NCI-H69 (cell line): ENCODE data around the gene HLCS.
"Not testable (repeated sequence)": the region's sequence is repeated elsewhere in the genome, so short reads cannot be mapped to it uniquely, and the experiment has no call there.

Source experiments
- DNase-seq: peaks from one replicate; lab custom pipeline; 2025; lab: John Stamatoyannopoulos, UW

Gene HLCS

DNA sequence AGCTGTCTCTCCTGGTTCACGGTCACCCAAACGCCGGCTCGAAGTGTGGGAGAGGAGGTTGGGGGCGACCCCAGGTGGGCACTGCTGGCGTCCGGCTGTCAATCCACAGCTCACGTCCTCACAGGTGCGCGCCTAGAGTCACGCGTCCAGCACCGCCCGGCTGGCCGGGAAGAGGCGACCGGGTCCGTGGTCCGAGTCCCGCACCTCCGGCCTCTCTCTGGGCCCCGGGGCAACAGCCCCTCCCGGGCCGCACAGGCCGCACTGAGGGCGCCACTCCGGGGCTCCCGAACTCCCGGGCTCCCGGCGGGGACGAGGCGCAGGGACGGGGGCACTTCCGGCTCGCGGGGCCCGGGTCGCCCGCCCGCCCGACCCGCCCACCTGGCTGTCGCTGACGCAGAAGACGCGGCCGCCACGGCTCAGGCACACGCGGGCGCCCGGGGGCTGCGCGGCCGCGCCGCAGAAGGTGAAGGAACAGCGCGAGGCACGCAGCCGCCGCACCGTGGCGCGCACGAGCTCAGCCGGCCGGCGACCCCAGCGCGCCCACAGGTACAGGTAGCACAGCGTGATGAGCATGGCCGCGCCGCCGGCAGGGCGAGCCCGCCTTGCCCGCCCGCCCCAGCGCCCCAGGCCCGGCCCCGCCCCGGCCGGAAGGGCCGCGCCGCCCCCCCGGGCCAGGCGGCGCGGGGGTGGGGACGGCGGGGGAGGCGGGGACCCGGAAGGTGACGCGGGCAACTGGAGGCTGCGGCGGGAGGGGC lies at the start of gene HLCS:
TSS of gene HLCS (minus strand) at position 604 of the 755 bp plus-strand sequence. CDS start at position 573, 31 bp downstream.
- peak; percentile 95 for DNase-seq

DNA sequence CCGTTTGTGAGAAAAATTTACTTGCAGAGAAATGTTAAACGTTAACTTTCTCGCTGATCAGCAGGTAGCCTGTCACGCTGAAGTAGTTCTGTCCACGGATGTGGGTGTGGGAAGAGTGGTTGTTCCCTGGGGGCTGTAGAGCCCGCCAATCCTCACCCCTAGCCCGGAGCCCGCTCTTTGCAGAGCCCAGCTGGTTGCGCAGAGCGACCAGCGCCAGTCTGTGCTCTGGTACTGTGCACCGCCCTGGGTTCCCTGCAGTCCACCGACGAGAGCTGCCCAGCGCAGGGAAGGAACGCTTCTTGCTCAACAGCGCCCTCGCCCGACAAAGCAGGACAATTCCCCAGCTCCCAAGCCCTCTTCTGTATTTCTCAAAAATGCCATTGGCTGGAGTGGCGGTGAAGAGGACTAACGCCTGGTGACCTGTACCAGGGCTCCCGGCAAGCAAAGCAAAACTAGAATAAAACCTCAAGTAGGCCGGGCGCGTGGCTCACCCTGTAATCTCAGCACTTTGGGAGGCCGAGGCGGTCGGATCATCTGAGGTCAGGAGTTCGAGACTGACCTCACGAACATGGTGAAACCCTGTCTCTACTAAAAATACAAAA lies 43.4 kb upstream of the HLCS start:
- DNase-seq = peak; percentile 99

DNA sequence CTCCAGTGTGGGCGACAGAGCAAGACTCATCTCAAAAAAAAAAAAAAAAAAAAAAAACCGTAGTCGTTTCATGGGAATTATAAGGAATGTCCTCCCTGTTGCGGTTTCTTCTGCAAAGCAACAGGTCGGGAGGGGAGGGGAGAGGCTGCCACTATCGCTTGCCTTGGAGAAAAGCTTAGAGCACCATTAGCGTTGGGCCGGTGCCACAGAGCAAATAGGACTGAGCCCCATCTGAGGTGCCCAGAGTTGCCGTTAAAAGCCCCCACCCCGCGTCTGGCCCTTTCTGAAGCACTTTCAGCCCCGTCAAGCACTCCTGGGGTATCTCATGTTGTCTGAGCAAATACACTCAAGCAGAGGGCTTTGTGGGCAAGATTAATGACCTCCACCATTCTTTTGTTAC lies 42.3 kb upstream of the HLCS start:
- peak; percentile 100 for DNase-seq

DNA sequence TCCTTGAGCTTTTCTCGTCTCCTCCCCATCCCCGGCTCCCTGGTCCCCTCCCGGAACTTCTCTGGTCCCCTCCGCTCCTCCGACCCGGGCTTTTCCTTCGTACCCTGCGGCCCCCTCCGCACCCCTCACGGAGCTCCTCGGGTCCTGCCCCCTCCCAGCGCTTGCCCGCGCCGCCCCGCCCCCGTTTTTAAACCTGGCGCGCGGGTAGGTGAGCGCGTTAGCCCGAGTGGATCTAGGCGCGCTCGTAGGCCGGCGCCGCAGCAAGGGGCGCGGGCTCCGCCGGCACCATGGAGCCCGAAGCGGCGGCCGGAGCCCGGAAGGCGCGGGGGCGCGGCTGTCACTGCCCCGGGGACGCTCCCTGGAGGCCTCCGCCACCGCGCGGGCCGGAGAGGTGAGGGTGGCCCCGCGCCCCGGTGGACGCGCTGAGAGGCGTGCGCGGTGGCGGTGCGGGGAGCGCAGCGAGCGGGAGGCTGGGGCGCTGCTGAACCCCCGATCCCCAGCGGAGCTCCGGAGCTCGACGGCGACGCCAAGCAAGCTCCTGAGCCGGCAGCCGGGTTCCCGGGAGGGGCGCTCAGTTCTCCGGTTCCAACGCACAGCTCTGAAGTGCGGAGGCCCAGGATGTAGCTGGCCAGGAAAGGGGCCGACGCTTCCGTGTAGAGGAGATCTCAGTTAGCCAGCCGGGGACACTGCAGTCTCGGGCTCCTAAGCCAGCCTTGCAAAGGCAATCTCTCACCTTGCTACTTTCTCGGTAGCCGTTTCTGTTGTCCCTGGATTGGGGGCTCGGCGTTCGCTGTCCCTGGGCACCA lies 40.2 kb upstream of the HLCS start, which contains the start of gene RIPPLY3:
TSS of gene RIPPLY3 (plus strand) at position 217 of the 806 bp plus-strand sequence. CDS start at position 288, 71 bp downstream.
- DNase-seq = peak; percentile 78

DNA sequence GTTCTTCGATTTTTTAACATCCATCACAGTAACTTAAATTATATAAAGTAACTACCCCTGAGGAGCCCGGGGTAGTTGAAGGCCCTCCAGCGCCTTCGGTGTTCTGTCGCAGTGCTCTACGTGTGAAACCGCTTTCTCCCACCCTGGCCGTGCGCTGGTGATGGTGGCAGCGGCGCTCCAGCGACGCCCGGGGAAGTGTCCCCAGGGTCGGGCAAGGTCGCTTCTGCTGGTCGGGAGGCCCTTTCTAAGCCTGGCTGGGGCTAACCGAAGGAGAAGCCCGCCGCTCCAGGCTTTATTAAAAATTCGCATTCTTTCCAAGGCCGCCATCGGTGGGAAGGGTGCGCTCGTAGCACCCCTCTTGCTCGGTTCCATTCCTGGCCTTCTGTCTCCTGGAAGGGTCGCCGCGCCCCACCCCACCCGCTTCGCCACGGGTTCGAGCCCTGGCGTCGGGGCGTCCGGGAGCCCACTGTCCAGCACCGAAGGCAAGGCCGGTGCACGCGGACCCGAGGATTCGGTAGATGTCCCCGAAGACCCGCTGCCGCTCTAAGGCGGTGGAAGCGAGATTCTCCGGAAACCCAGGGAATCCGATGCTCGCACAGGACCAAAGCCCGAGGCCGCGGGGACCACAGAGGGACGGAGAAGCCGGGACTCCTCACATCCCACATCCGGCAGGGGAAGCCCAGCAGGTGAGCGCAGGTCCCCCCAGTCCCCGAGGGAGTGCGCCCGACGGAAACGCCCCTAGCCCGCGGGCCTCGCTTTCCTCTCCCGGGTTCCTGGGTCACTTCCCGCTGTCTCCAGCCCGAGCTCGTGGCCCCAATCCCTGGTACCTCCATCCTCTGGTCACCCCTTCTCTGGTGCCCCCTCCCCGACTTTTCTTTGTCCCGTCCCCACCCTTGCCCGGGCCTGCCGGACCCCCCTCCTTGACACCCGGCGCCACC lies 39.3 kb upstream of the HLCS start:
- DNase-seq = no peak

DNA sequence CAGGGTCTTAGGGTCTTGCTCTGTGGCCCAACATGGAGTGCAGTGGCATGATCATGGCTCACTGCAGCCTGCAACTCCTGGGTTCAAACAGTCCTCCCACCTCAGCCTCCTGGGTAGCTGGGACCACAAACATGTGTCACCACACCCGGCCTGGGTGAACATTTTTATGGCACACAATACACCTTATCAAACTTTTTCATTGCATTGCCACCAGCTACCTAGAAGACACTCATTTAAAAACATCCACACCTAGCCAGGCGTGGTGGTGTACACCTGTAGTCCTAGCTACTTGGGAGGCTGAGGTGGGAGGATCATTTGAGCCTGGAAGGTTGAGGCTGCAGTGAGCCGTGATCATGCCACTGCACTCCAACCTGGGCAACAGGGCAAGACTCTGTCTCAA lies 37.4 kb upstream of the HLCS start:
- not testable (repeated sequence) for DNase-seq

DNA sequence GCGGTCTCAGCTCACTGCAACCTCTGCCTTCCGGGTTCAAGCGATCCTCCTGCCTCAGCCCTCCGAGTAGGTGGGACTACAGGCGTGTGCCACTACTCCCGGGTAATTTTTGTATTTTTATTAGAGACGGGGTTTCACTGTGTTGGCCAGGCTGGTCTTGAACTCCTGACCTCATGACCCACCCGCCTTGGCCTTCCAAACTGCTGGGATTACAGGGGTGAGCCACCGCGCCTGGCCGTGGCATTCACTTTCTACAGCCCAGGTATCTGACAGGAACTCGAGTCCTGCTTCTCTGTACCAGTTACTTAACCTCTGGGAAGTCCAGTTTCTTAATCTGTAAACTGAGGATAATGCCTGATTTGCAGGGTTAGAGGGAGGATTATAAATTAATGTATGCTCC lies 36.4 kb upstream of the HLCS start:
- DNase-seq = not testable (repeated sequence)

DNA sequence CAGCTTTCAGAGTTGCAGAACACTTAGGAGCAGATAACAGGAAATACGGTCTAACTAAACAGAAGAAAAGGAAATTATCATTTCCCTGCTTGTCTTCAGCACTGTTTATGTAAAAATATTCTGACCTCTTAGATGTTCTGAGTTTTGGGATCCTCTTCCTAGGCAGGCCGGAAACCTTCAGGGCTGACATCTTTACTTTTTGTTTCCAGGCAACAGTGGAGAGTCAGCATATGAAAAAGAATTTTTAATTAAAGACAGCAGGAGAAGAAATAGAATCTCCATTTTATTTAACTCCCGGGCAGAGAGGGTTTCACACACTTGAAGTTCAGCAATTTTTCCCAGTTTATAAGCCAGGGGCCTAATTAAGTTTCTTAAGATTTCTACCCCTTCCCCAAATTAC lies 35.0 kb upstream of the HLCS start:
- DNase-seq = no peak

DNA sequence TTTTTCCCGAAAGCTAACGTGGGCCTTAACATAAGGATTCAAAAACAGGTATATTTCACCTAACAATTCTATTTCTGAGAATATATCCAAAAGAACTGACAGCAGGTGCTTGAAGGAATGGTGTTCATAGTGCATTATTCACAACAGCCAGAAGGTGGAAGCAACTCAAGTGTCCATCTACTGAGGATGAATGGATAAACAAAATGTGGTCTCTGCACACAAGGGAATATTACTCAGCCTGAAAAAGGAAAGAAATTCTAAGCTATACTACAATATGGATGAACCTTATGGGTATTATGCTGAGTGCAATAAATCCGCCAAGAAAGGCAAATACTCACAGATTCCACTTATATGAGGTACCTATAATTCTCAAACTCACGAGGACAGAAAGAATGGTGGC lies 33.9 kb upstream of the HLCS start:
- DNase-seq = peak; percentile 41

DNA sequence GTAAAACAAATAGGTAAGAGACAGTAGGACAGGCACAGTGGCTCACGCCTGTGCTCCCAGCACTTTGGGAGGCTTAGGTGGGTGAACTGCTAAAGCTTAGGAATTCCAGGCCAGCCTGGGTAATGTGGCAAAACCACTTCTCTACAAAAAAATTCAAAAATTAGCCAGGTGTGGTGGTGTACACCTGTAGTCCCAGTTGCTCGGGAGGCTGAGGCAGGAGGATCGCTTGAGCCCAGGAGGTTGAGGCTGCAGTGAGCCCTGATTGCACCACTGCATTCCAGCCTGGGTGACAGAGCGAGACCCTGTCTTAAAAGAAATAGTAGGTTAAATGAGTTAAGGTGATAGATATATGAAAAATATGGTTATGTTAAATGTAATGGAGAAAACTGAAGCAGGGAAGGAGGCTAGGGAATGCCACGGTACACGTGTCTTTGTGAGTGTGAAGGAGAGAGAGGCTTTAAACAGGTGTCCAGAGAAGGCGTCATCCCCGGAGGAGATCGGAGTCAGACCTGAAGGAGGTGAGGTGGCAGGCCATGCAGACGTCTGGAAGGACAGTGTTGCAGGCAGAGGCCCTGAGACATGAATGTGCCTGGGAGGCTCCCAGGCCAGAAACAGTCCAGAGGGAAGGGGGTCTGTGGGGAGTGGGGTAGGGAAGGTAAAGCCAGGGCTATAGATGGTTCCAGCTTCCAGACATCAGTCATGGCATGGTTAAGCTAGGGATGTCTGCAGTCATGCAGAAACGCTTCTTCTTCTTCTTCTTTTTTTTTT lies 32.8 kb upstream of the HLCS start:
- DNase-seq = no peak

DNA sequence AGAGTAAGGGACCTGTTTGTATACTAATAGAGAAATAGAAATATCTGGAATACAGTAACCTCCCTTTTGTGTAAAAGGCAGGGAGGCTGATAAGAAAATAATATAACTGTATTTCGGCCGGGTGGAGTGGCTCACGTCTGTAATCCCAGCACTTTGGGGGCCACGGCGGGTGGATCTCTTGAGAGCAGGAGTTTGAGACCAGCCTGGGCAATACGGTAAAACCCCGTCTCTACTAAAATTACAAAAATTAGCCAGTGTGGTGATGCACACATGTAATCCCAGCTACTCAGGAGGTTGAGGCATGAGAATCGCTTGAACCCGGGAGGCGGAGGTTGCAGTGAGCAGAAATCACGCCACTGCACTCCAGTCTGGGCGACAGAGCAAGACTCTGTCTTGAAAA lies 28.8 kb upstream of the HLCS start:
- DNase-seq = not testable (repeated sequence)

DNA sequence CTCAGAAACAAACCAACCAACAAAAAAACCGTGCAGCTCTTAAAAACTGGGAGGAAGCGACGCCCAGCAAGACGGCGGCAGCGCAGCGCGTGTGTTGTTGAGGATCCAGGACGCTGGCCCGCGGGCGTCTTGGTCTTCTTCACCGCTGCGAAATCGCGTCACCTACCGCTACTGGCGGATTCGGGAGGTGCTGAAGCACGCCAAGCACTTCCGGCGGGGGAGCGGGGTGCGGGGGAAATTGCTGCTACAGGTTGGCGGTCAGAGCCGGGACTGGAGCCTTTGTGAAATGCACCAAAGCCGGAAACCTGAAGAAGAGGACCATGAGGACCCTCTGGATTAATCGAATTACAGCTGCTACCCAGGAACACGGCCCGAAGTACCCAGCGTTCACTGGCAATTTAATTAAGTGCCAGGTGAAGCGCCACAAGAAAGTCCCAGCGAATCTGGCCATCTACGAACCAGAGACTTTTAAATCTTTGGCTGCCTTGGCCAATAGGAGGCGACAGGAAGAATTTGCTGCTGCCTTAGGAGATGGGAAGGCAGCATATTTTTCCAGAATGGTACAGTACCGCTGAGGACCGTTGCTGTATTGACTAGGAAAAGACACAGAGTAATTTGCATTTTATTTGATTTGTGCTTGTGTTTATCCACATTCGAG lies 28.2 kb upstream of the HLCS start:
- no peak for DNase-seq

DNA sequence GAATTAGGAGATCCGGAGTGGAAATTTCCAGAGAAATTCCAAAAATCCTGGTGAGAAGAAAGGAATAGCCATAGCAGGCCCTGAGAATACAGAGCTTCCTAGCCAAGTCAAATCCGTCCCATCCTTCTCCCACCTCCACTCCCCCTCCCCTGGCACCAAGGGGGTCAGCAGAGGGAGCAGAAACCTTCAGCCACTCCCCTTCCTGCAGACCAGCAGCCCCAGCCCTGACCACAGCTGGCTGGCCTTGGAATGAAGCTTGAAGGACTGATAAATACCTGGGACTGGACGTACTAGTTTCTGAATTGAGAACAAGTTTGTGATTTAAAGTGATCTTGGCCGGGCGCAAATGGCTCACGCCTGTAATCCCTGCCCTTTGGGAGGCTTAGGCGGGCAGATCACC lies 26.2 kb upstream of the HLCS start:
- DNase-seq = no peak

DNA sequence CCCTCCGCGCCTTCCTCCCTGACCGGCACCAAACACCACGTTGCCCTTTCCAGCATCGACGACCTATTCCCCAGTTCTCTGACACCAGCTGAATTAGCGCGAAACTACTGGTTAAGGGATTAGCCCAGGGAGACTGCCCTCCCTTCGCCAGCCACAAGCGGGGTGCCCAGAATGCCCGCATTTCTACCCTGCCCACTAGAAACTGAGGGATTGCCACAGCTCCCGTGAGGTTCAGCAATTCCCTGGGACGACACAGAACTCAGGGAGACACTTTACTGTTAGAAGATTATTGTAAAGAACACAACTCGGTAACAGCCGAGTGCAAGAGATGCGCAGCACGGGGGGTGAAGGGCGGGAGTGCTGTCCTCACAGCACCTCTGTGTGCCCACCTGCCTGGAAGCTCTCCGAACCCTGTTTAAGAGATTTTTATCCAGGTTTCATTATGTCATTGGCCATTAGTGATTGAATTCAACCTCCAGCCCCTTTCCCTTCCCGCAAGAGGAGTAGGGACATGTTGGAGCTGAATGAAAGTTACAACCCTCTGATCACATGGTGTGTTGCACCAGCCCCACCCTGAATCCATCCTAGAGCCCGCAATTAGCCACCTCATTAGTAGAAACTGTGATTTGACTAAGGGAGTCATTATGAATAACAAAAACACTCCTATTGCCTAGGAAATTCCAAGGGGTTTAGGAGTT lies 24.2 kb upstream of the HLCS start:
- DNase-seq = peak; percentile 91

DNA sequence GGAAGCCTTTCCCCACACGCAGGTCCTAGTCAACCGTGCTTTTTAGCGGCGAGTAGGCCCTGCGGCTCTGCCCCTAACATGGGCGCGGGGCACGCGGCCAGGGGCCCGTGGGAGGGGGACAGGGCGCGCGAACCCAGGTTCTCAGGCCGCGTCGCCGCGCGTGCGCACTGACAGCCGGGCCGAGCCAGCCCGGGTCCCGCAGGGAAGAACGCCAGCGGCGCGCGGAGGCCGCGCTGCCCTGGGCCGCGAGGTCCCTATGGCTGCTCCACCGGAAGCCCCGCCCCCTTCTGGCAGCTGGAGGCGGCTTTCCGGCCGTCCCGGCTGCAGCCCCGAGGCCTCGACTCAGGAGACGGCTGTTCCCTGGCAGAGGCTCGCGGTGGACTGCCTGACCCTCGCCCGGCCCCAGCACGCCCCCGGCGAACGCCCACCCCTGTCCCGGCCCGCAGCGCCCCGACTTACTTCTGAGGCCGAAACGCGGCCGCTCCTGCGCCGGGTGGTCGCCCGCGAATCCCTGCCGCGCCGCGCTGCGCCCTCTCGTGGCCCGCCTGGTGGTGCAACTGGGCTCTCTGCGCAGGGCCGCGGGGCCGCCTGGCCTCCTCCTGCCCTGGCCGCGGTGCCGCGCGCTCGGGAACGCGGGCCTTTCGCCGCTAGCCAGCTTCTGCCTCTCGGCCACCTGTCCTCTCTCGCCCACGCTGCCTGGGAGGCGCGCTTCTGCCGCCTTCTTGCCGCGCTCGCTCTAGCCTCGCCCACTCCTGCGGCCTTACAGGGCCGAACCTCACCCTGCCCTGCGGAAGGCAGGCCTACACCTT lies 23.4 kb upstream of the HLCS start:
- DNase-seq = peak; percentile 98

DNA sequence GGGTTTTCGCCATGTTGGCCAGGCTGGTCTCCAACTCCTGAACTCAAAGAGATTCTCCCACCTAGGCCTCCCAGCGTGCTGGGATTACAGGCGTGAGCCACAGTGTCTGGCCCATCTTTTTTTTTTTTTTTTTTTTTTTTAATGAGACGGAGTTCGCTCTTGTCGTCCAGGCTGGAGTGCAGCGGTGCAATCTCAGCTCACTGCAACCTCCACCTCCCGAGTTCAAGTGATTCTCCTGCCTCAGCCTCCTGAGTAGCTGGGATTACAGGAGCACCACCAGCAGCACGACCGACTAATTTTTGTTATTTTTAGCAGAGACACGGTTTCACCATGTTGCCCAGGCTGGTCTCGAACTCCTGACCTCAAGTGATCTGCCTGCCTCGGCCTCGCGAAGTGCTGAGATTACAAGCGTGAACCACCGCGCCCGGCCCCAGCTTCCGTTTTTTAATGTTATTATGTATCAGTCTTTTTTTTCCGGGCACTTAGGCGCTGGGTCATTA lies 22.8 kb upstream of the HLCS start:
- DNase-seq = not testable (repeated sequence)

DNA sequence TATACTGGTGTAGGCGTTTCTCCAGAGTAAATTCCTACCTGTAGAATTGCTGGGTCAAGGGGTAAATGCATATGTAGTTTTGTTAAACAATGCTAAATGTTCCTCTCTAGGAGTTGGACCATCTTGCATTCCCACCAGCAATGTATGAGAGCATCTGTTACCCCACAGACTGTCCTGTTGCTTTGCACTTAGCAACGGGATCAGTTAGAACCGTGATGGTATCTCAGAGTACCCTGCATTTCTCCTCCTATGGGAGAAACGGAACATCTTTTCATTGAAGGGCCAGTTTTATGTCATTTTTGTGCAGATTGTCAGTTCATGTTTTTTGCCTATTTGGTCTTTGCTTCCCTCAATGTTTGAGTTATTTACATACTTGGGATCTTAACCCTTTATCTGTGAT lies 22.1 kb upstream of the HLCS start:
- DNase-seq = peak; percentile 26

DNA sequence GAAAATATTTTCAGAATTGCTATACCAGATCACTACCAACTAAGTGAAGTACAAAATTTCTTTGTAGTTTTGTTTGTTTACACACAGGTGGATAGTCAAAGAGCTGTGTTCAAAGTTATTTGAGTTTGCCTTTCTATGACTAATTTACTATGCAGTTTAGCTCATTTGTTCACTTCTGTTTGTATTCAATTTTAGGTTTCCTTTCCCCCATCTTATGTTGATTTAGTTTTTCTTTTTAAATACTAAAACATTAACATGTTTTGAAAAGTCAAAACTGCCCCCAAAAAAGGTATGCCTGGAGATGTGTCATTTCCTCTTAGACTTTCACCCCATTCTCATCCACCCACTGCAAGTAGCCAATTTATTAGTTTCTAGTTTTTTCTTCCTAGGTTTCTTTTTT lies 21.4 kb upstream of the HLCS start:
- DNase-seq = no peak
